Left cardiac atrium (tissue), 4 donors: ENCODE data around the gene ZYG11A. TPM values are rescaled to one million over a fixed set of nuclear protein-coding genes. Genes with fewer than 3 reads are reported as not detected.
"Not testable (repeated sequence)": the region's sequence is repeated elsewhere in the genome, so short reads cannot be mapped to it uniquely, and the experiment has no call there.

Experiments
- ATAC-seq, 2 donors: fragments of 200-7000 bp; cut with Tn5 transposase; one replicate each; pipeline ENCODE4 v1.9.1; 2020; ENCODE audit warnings: mild to moderate bottlenecking in 2 of 2, moderate library complexity in 2 of 2
- DNase-seq: peaks from one replicate; pipeline ENCODE4 v3.0.0-alpha.2; 2020
- intact Hi-C, 2 donors: fragments of 100-400 bp; cut with DNase I; formaldehyde crosslinking; loops; one replicate each; pipeline versions ENCODE4 v1.14.1 to v1.15.1; 2022 to 2023
- long read RNA-seq: library from polyadenylated mRNA; unstranded; transcript quantifications from one replicate; pipeline ENCODE4 v2.0.0, GENCODE V29; 2021
- total RNA-seq, 2 donors: library from RNA; stranded (reverse); fragmentation: NEBNext Ultra II Directional; extraction: Animal tissue kit (Norgen Biotek cat#: 25700); gene quantifications; one replicate each; pipeline ENCODE4 v1.2.1, GENCODE V29; 2021
- donor health status: DM: no; HTN: yes; CAD: no.
- donor health status: DM: no; HTN: yes; CAD: no; lungs with severe emphysema.
- donor health status: DM: yes; HTN: yes; CAD: no.
- donor health status: Dilated cardiomyopathy.

The ZYG11A gene
- total RNA-seq: not detected
- long read RNA-seq: 0 reads

GRCh38 chr1:52842643-52843310, at the start of gene ZYG11A:
ZYG11A (plus strand) TSS chr1:52842760; CDS start chr1:52842884, 124 bp downstream.
- peak; percentile 92 to 98 for ATAC-seq
- DNase-seq: peak; percentile 68
- intact Hi-C loops: no loop called here

GRCh38 chr1:52793717-52794116, 48.8 kb upstream of the ZYG11A start:
- ATAC-seq, DNase-seq, intact Hi-C loops: not testable (repeated sequence)

- no peak for DNase-seq
- ATAC-seq: no peak
- intact Hi-C loops: no loop called here
Measured at GRCh38 chr1:52795464-52795863, 47.1 kb upstream of the ZYG11A start.

- DNase-seq (no peak), ATAC-seq (no peak)
- intact Hi-C loops: no loop called here
Measured at GRCh38 chr1:52798331-52798730, 44.2 kb upstream of the ZYG11A start.

GRCh38 chr1:52801011-52801410, 41.5 kb upstream of the ZYG11A start:
- DNase-seq (no peak), ATAC-seq (no peak)
- intact Hi-C loops: no loop called here

- ATAC-seq, intact Hi-C loops, DNase-seq: not testable (repeated sequence)
Measured at GRCh38 chr1:52804083-52804482, 38.5 kb upstream of the ZYG11A start.

- no peak for ATAC-seq
- DNase-seq: no peak
- intact Hi-C loops: no loop called here
Measured at GRCh38 chr1:52814465-52814864, 28.1 kb upstream of the ZYG11A start.

- DNase-seq, intact Hi-C loops, ATAC-seq: not testable (repeated sequence)
Measured at GRCh38 chr1:52820830-52821229, 21.7 kb upstream of the ZYG11A start.

GRCh38 chr1:52825868-52826267, 16.7 kb upstream of the ZYG11A start:
- DNase-seq: no peak
- ATAC-seq: no peak
- intact Hi-C loops: no loop called here

- DNase-seq (no peak), ATAC-seq (no peak)
- intact Hi-C loops: no loop called here
Measured at GRCh38 chr1:52834798-52835197, 7.8 kb upstream of the ZYG11A start.

- DNase-seq (no peak), ATAC-seq (no peak)
- intact Hi-C loops: no loop called here
Measured at GRCh38 chr1:52836035-52836434, 6.5 kb upstream of the ZYG11A start.

GRCh38 chr1:52839175-52839574, 3.4 kb upstream of the ZYG11A start:
- DNase-seq, intact Hi-C loops, ATAC-seq: not testable (repeated sequence)

- DNase-seq, intact Hi-C loops, ATAC-seq: not testable (repeated sequence)
Measured at GRCh38 chr1:52845119-52845518, 2.6 kb downstream of the ZYG11A start.

GRCh38 chr1:52848423-52848822, 5.9 kb downstream of the ZYG11A start:
- no peak for ATAC-seq
- no peak for DNase-seq
- intact Hi-C loops: no loop called here

- ATAC-seq: no peak
- intact Hi-C loops: no loop called here
- DNase-seq: no peak
Measured at GRCh38 chr1:52850951-52851350, 8.4 kb downstream of the ZYG11A start.

GRCh38 chr1:52852854-52853253, 10.3 kb downstream of the ZYG11A start:
- DNase-seq (no peak), ATAC-seq (no peak)
- intact Hi-C loops: no loop called here

- ATAC-seq: no peak
- intact Hi-C loops: no loop called here
- DNase-seq: no peak
Measured at GRCh38 chr1:52855584-52855983, 13.0 kb downstream of the ZYG11A start.

- intact Hi-C loops: no loop called here
- DNase-seq: no peak
- ATAC-seq: no peak
Measured at GRCh38 chr1:52856026-52856425, 13.5 kb downstream of the ZYG11A start.

- intact Hi-C loops: no loop called here
- DNase-seq (no peak), ATAC-seq (no peak)
Measured at GRCh38 chr1:52857443-52857842, 14.9 kb downstream of the ZYG11A start.

- DNase-seq (no peak), ATAC-seq (no peak)
- intact Hi-C loops: no loop called here
Measured at GRCh38 chr1:52862666-52863458, 20.3 kb downstream of the ZYG11A start.
